Islet of Langerhans (tissue), 1 donor: ENCODE data around the gene ARID4B.
A peak's percentile ranks its signal among the peaks of the same experiment; 100 is the strongest.
"Not testable (repeated sequence)": the region's sequence is repeated elsewhere in the genome, so short reads cannot be mapped to it uniquely, and the experiment has no call there.

ENCODE experiments used
- FAIRE-seq: peaks from one replicate; lab custom pipeline; 2011; peaks lifted over from hg19 to GRCh38; lab: Jason Lieb, UNC

Gene ARID4B

GRCh38 chr1:235270625-235271024 is 57.4 kb downstream of the ARID4B start:
- FAIRE-seq: peak; percentile 49

DNA sequence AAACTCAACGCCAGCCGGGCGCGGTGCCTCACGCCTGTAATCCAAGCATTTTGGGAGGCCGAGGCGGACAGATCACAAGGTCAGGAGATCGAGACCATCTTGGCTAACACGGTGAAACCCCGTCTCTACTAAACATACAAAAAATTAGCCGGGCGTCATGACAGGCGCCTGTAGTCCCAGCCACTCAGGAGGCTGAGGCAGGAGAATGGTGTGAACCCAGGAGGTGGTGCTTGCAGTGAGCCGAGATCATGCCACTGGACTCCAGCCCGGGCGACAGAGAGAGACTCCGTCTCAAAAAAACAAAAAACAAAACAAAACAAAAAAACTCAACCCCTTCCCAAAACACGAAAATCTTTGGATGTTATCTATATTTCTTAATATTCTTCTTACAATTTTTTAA is 58.0 kb downstream of the ARID4B start:
- FAIRE-seq: not testable (repeated sequence)

- FAIRE-seq: no peak
These were observed 59.4 kb downstream of the ARID4B start for GRCh38 chr1:235268379-235269125.

DNA sequence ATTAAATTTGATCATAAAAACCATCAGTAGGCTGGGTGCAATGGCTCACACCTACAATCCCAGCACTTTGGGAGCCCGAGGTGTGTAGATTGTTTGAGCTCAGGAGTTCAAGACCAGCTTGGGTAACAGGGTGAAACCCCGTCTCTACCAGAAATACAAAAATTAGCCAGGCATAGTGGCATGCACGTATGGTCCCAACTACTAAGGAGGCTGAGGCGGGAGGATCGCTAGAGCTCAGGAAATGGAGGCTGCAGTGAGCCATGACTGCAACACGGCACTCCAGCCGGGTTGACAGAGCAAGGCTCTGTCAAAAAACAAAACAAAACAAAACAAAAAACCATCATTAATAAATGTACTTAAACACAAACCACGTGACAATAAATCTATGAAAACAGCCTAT is 61.0 kb downstream of the ARID4B start:
- FAIRE-seq: no peak

DNA sequence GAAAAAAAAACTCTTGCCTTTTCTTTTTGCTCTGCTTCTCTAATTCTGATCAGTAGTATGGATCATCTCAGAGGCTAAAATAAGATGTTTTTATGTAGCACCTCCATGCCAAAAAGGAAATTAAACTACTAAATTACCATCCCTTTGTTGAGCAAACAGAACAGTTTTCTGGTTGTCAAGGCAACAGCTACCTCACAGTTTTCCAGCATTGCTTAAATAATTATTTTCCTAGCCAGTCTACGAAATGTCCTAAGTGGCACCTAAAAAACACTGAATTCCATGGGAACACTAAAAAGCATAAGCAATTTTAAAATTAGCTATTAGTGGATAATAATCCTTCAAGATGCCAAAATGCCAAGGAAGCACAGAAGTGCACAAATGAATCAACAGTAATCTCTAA is 61.7 kb downstream of the ARID4B start:
- FAIRE-seq: peak; percentile 86

DNA sequence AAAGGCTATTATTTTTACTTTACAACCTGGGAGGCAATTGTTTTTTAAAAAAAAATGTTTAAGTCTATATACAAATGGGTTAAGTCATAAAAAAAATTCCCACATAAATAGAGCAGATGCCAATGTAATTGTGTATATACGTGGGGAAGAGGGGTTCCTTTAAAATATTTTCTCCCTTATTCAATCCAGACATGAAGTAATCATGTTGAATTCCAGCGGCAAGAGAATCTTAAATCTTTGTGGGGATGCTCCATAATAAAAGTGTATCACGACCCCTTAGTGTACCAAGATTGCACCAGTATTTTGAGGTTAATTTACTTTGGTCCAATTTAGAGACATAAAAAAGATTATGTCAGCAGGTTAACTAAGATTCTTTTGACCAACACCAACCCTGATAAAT is 62.1 kb downstream of the ARID4B start:
- no peak for FAIRE-seq

DNA sequence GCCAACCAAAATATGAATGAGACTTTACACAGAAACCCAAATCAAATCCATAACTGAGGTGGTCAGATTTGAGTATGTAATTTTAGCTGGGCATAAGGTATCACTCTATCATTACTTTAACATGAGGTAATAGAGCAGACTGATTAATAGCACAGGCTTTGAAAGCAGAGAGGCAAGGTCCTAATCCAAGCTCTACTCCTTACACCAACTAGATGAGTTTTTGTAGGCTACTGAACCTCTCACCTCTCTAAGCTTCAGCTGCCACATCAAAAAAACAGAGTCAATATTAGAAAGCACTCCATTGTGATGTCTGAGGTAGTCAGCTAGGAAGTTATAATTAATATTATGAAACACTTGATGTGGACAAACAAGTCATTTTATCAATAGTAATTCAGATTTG is 63.7 kb downstream of the ARID4B start:
- no peak for FAIRE-seq

GRCh38 chr1:235262539-235262938 is 65.4 kb downstream of the ARID4B start:
- no peak for FAIRE-seq

DNA sequence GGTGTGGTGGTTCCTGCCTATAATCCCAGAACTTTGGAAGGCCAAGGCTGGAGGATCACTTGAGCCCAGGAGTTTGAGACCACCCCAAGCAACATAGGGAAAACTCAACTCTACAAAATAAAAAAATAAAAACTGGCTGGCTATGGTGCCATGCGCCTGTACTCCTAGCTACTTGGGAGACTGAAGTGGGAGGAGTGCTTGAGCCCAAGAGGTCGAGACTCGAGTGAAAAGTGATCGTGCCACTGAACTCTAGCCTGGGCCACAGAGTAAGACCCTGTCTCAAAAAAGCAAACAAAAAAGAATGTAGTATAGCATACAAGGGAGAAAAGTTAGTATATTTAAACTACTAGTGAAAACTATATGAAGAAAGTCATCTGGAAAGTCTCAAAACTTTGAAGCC is 66.7 kb downstream of the ARID4B start:
- no peak for FAIRE-seq

DNA sequence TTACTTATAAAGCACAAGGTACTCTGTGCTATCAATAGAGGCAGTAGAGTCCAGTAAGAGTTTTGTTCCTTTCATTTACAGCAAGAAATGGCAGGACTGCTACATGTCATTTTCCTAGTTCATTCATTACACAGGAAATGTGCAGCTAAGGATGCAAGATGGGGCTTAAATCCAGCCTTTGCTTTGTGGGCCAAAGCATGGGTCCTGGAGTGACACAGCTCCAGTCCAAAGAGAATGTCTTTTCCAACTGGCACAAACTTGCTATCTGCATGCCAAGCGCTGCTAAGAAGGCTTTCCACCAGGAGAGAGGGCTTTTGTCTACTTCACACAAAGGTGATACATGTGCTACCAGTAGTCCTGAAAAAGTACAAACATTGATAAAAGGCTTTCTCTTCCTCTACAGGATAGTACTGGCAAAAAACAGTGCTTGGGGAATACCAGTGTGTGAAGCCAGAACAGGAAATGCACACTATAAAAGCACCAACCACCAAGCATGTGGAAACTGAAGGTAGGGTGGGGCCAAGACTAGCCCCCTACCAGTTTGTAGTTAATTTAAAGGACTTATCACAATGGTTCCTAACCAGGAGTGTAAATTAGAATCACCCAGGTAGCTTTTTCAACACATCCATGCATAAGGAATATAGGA is 68.7 kb downstream of the ARID4B start:
- FAIRE-seq: peak; percentile 43

DNA sequence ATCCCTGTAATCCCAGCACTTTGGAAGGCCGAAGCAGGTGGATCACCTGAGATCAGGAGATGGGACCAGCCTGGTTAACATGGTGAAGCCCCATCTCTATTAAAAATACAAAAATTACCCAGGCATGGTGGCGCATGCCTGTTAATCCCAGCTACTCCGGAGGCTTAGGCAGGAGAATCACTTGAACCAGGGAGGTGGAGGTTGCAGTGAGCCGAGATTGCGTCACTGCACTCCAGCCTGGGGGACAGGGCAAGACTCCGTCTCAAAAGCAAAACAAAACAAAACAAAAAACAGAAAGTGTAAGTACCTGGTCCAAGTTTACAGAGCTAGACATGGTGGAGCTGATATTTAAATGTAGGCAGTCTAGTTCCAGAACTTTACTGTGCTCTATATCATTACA is 69.9 kb downstream of the ARID4B start:
- FAIRE-seq: not testable (repeated sequence)

DNA sequence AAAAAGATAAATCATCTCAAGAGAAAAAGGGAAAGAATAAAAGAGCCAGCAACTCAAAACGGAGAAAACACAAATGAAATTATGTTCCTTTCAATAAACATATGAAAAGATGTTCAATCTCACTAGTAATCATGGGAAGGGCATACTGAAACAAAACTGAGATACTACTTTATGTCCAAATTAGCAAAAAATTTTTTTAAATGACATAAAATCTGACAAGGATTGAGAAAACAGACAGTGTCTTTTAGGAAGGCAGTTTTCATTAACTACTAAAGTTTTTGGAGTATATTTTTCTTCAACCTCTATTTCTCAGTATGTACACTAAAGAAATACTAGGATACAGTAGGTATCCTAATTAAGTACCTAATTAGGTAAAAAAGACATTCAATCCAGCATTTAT is 73.3 kb downstream of the ARID4B start:
- no peak for FAIRE-seq

DNA sequence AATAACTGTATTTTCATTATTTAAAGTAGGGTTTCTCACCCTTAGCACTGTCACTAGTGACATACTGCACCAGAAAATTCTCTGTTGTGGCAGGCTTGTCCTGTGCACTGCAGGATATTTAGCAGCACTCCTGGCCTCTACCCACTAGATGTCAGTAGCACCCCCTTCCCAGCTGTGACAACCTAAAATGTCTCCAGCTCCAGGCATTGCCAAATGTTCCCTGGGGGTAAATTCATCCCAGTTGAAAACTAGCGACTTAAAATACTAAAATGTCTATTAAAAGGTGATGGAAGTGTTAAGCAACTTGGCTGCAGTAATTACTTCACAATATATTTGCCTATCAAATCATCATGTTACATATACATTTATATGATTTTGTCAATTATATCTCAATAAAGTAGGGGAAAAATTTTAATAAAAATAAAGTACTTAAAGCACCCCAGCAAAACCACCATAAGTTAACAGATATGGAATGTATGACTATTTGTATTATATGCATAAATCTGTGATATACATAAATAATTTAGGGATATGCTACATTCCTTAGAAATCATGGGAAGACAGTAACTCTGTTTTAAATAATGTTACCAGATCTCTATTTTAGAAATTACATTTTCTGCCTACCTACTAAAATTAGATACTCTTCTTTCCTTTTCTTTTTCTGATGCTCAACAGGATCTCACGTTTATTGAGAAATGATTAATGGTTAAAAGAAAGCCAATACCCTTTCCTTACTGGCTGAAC is 74.6 kb downstream of the ARID4B start:
- peak; percentile 41 for FAIRE-seq

- FAIRE-seq: no peak
These were observed 77.5 kb downstream of the ARID4B start for GRCh38 chr1:235250430-235250829.

DNA sequence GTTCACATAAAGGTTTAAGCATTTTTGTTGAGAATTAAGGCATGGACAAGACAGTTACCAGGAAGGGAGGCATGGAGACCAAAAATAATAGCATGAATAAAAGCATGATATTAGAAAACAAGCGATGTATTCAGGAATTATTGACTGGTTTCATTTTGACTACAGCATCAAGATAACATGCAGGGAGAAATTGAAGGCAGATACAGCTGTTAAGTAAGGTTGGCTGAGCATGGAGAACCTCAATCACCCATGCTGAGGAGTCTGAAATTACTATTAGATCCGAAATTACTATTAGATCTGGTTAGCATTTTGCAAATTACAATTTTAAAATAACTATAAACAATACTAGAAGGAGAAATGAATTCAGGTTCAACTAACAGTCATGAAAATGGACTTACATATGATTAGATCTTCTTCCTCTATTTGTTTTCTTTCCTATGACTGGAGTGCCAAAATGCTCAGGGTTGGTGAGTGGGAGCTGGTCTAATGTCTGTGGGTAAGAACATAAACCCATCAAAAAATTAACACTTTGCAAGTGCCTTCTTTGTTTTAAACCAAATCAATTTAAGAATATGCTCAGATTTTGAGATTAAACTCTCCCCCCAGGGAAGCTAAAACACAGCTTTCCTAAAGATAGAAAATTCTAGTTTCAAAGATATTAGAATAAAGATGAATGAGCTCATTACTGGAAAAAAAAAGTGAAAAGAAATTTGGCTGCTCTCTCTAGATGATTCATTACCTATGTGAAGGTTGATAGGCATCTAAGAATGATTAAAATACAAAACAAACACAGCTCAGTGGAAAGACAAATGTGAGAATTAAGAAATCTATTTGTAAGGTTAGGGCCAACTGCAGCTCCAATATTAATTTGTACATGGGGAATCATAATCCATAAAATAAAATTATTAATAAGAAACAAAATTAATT is 81.7 kb downstream of the ARID4B start:
- peak; percentile 94 for FAIRE-seq

DNA sequence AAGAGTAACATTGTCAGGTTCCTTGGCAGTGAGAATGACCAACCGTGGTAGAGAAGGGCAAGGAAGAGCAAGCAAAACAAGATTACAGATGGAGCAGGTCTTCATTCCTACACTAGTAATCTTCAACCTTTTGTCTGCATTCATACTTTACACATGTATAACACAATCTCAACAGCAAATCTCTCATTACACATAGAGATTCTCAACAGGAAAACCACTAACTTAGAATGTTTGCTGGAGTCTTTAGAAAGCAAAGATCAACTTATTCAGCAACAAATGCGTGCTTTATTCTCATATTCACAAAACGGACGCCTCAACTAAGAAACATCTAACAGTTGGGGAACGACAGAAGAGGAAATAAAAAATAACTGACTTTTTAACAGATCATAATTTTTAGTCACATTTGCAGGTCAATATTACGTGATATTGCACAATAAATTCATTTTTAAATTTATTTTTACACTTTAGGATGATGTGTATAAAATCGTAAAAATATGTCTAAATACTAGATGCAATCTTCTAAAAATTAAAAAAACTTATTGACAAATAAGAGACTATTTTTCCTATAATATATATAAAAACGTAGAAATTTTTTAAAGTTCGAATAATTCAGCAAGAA is 82.9 kb downstream of the ARID4B start:
- FAIRE-seq: no peak

GRCh38 chr1:235240960-235241359 is 87.0 kb downstream of the ARID4B start:
- peak; percentile 30 for FAIRE-seq

DNA sequence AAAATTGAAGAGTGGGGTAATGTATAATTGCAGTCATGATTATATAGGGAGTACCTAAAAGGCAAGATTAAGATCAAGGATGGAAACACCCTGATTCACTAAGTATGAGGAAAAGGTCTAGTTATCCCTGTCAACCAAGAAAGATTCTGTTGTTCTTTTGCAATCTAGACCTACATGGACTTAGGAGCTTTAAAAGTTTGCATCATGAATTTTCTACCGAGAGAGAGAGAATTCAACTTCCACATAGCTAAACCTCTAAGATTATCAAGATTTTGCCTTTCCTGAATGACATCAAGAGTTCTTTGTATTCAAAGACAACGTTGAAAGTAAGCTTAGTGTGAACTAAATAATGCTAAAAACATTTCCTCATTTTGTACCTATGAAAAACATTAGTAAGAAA is 88.1 kb downstream of the ARID4B start:
- FAIRE-seq: peak; percentile 45

DNA sequence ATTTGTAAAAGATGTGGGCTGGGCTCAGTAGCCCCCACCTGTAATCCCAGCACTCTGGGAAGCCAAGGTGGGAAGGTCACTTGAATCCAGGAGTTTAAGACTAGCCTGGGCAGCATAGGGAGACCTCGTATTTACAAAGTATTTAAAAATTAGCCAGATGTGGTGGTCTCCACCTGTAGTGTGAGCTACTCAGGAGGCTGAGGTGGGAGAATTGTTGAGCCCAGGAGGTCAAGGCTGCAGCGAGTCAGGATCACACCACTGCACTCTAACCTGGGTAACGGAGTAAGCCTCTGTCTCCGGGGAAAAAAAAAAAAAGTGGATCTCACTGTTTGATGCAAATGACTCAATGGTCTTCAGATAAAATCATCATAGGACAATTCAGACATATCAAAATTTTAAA is 89.4 kb downstream of the ARID4B start:
- FAIRE-seq: no peak

DNA sequence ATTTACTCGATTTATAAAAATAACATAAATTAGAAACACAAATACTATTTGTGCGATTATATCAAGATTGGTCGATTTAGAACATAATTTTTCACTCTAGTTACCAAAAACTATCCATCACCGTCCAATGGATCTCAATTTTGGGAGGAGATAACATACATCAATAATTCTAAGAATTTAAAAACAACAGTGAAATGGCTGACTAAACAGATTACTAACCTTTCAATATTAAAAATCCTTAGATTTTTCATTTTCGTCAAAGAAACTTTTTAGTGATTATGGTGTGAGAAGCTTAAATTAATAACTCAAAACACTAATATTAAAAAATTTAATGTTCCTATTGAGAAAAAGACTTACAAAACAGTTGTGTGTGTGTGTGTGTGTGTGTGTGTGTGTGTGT is 91.9 kb downstream of the ARID4B start:
- no peak for FAIRE-seq

DNA sequence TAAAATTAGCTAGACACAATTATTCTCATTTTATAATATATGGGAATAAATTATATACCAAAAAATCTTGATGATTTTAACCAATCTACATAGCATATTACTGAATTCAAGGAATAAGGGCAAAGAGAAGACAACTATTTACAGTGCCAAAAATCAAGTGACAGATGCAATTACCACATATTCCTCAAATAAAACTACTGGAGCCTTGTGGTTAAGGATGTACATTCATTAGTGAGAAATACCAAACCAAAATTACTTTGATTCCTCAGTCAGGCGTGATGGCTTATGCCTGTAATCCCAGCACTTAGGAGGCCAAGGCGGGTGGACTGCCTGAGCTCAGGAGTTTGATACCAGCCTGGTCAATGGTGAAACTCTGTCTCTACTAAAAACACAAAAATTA is 98.1 kb downstream of the ARID4B start:
- FAIRE-seq: no peak

DNA sequence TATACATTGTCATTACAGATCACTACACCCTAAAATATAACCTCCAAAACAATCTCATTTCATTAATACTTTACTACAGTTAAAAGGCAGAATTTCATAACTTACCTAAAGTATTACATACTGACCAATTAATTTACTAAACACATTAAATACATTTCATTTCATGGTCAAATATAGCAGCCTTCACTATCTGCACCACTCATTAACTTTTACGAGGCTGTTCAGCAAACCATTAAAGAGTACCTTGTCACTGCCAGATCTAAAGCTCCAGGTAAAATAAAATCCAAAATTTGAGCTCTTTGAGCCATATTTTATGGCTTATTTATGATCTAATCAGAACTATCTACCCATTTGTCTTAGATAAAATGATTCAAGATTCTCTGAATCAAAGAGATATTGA is 100.6 kb downstream of the ARID4B start:
- peak; percentile 53 for FAIRE-seq
